Sigmoid colon (tissue), 4 donors: ENCODE measurements around the gene TNS2.

Source experiments
- EP300 ChIP-seq, 4 donors: sonication (generic); formaldehyde crosslinking; IDR thresholded peaks; one replicate each; pipeline ENCODE4 v1.6.1; 2017; ENCODE audit warnings: antibody characterized with exemption in 4 of 4
- TF ChIP-seq, protein P1 (sequence below), 4 experiments: fragments of 450-650 bp in 3 of 4; fragments of 200-600 bp in 1 of 4; IDR thresholded peaks; one replicate each; pipeline ENCODE4 v1.5.1; 2016 to 2019; ENCODE audit warnings: antibody characterized with exemption in 4 of 4, mild to moderate bottlenecking in 3 of 4, moderate library complexity in 2 of 4

DNA sequence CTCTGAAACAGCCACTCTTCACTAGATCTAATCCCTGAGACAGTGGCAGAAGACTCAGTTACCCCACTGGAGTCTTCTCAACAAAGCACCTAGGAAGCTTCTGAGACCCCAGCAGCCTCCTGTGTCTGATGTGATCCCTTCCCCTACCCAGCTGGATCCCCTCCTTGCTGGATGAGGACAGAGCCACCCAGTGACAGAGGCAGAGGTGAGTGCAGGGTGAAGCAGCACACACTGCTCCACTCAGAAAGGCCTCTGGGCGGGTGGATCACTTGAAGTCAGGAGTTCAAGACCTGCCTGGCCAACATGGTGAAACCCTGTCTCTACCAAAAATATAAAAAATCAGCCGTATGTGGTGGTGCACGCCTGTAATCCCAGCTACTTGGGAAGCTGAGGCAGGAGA is 26.6 kb downstream of the TNS2 start:
- TF ChIP-seq, protein P1, sequence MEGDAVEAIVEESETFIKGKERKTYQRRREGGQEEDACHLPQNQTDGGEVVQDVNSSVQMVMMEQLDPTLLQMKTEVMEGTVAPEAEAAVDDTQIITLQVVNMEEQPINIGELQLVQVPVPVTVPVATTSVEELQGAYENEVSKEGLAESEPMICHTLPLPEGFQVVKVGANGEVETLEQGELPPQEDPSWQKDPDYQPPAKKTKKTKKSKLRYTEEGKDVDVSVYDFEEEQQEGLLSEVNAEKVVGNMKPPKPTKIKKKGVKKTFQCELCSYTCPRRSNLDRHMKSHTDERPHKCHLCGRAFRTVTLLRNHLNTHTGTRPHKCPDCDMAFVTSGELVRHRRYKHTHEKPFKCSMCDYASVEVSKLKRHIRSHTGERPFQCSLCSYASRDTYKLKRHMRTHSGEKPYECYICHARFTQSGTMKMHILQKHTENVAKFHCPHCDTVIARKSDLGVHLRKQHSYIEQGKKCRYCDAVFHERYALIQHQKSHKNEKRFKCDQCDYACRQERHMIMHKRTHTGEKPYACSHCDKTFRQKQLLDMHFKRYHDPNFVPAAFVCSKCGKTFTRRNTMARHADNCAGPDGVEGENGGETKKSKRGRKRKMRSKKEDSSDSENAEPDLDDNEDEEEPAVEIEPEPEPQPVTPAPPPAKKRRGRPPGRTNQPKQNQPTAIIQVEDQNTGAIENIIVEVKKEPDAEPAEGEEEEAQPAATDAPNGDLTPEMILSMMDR (IDR thresholded peaks at IDR 0.05) = no peak
- TF ChIP-seq EP300 (IDR thresholded peaks at IDR 0.05) = no peak
